ENCODE results near the gene FAM227B.

FAM227B gene

DNA sequence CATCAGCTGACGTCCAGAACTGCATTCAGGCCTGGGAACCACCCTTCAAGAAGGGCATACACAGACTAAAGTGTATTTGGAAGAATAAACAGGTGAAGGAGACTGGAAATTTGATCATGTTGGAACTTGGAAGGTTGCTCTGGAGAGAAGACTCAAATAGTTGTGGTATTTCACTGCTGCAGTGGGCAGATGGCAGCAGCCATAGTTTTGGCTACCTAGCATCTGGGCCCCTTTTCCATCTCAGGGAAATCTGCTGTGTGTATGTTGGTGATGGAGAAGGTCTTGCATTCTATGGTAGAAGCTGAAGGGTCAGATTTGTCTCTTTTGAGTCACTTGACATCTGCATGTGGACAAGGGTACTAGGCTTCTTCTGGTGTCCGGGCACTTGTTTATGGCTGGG, 311.9 kb downstream of the FAM227B start:
- no peak for TF ChIP-seq YY1 (IDR thresholded peaks at IDR 0.05; ENCODE audit: low read depth)
- no peak for TF ChIP-seq TAF1 (IDR thresholded peaks at IDR 0.05; ENCODE audit: low read depth)
- TF ChIP-seq, protein P1, sequence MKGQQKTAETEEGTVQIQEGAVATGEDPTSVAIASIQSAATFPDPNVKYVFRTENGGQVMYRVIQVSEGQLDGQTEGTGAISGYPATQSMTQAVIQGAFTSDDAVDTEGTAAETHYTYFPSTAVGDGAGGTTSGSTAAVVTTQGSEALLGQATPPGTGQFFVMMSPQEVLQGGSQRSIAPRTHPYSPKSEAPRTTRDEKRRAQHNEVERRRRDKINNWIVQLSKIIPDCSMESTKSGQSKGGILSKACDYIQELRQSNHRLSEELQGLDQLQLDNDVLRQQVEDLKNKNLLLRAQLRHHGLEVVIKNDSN (IDR thresholded peaks at IDR 0.05): no peak
- TF ChIP-seq NFIC (IDR thresholded peaks at IDR 0.05): no peak
- TF ChIP-seq, protein P2, sequence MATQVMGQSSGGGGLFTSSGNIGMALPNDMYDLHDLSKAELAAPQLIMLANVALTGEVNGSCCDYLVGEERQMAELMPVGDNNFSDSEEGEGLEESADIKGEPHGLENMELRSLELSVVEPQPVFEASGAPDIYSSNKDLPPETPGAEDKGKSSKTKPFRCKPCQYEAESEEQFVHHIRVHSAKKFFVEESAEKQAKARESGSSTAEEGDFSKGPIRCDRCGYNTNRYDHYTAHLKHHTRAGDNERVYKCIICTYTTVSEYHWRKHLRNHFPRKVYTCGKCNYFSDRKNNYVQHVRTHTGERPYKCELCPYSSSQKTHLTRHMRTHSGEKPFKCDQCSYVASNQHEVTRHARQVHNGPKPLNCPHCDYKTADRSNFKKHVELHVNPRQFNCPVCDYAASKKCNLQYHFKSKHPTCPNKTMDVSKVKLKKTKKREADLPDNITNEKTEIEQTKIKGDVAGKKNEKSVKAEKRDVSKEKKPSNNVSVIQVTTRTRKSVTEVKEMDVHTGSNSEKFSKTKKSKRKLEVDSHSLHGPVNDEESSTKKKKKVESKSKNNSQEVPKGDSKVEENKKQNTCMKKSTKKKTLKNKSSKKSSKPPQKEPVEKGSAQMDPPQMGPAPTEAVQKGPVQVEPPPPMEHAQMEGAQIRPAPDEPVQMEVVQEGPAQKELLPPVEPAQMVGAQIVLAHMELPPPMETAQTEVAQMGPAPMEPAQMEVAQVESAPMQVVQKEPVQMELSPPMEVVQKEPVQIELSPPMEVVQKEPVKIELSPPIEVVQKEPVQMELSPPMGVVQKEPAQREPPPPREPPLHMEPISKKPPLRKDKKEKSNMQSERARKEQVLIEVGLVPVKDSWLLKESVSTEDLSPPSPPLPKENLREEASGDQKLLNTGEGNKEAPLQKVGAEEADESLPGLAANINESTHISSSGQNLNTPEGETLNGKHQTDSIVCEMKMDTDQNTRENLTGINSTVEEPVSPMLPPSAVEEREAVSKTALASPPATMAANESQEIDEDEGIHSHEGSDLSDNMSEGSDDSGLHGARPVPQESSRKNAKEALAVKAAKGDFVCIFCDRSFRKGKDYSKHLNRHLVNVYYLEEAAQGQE (IDR thresholded peaks at IDR 0.05; ENCODE audit: low read depth): no peak
- TF ChIP-seq CEBPB (IDR thresholded peaks at IDR 0.05): no peak
- no peak for TF ChIP-seq RAD21 (IDR thresholded peaks at IDR 0.05; ENCODE audit: low read depth)
- no peak for TF ChIP-seq EP300 (IDR thresholded peaks at IDR 0.05; ENCODE audit: borderline replicate concordance)
- TF ChIP-seq TCF12 (IDR thresholded peaks at IDR 0.05; ENCODE audit: low read depth): no peak
- TF ChIP-seq TEAD4 (IDR thresholded peaks at IDR 0.05): no peak
- TF ChIP-seq, protein P3, sequence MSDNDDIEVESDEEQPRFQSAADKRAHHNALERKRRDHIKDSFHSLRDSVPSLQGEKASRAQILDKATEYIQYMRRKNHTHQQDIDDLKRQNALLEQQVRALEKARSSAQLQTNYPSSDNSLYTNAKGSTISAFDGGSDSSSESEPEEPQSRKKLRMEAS (IDR thresholded peaks at IDR 0.05): no peak
- no peak for TF ChIP-seq FOXM1 (IDR thresholded peaks at IDR 0.05; ENCODE audit: borderline replicate concordance, low read depth)

DNA sequence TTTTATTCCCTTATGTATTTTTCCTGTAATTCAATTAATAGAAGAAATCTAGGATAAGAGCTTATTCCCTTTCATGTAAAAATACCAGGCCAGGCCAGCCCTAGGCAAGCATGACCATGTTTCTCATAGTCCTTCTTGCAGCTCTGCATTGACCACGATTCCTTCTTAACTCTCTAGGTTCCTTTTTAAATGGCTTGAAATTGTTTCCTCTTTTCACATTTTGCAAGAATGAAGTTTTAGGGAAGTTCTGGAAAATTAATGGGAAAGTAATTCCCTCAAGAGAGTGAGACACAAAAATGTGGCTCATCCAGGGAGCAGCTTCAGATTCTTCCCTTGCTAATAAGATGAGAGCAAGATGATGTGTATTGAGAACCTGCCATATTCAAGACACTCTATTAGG, 314.1 kb downstream of the FAM227B start:
- TF ChIP-seq EP300 (IDR thresholded peaks at IDR 0.05; ENCODE audit: borderline replicate concordance) (no peak), FOXM1 (IDR thresholded peaks at IDR 0.05; ENCODE audit: borderline replicate concordance, low read depth) (no peak), CREB1 (IDR thresholded peaks at IDR 0.05; ENCODE audit: low read depth) (no peak), YY1 (IDR thresholded peaks at IDR 0.05; ENCODE audit: low read depth) (no peak), TAF1 (IDR thresholded peaks at IDR 0.05; ENCODE audit: low read depth) (no peak), TEAD4 (IDR thresholded peaks at IDR 0.05) (no peak), NFIC (IDR thresholded peaks at IDR 0.05) (no peak), TCF12 (IDR thresholded peaks at IDR 0.05; ENCODE audit: low read depth) (no peak), RAD21 (IDR thresholded peaks at IDR 0.05; ENCODE audit: low read depth) (no peak), CEBPB (IDR thresholded peaks at IDR 0.05) (no peak), ZBTB7A (IDR thresholded peaks at IDR 0.05; ENCODE audit: low read depth) (no peak), EGR1 (IDR thresholded peaks at IDR 0.05) (no peak)
- TF ChIP-seq, protein P3 (IDR thresholded peaks at IDR 0.05): no peak
- TF ChIP-seq, protein P2 (IDR thresholded peaks at IDR 0.05; ENCODE audit: low read depth): no peak
- TF ChIP-seq, protein P1 (IDR thresholded peaks at IDR 0.05): no peak

DNA sequence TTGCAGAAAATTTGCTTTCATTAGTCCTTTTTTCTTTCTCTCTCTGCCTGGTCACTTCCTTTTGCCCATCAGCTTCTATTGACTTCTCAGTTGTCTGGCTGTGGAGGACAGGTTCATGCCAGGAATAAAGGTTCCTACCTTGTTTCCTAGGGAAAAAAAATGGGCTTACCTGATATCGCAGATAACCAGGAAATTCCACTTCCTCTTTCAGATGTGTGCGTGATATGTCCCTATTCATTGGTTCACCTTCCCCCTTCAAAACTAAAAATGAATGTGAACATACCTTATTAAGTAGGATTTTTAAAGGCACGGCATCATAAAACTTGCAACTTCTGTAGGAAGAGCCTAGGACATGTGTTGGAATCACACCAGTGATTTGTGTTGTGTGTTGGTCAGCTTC, 317.6 kb downstream of the FAM227B start:
- TF ChIP-seq TAF1 (IDR thresholded peaks at IDR 0.05; ENCODE audit: low read depth): no peak
- no peak for TF ChIP-seq EP300 (IDR thresholded peaks at IDR 0.05; ENCODE audit: borderline replicate concordance)
- TF ChIP-seq TEAD4 (IDR thresholded peaks at IDR 0.05): no peak
- TF ChIP-seq, protein P2 (IDR thresholded peaks at IDR 0.05; ENCODE audit: low read depth): no peak
- TF ChIP-seq RAD21 (IDR thresholded peaks at IDR 0.05; ENCODE audit: low read depth): no peak
- no peak for TF ChIP-seq CEBPB (IDR thresholded peaks at IDR 0.05)
- no peak for TF ChIP-seq NFIC (IDR thresholded peaks at IDR 0.05)
- TF ChIP-seq CREB1 (IDR thresholded peaks at IDR 0.05; ENCODE audit: low read depth): no peak
- no peak for TF ChIP-seq ZBTB7A (IDR thresholded peaks at IDR 0.05; ENCODE audit: low read depth)
- no peak for TF ChIP-seq EGR1 (IDR thresholded peaks at IDR 0.05)
- TF ChIP-seq, protein P3 (IDR thresholded peaks at IDR 0.05): no peak
- no peak for TF ChIP-seq TCF12 (IDR thresholded peaks at IDR 0.05; ENCODE audit: low read depth)
- TF ChIP-seq YY1 (IDR thresholded peaks at IDR 0.05; ENCODE audit: low read depth): no peak
- no peak for TF ChIP-seq FOXM1 (IDR thresholded peaks at IDR 0.05; ENCODE audit: borderline replicate concordance, low read depth)
- TF ChIP-seq, protein P1 (IDR thresholded peaks at IDR 0.05): no peak
